ENCODE results near the gene STYX. TPM values are rescaled to one million over a fixed set of nuclear protein-coding genes. Genes with fewer than 3 reads are reported as not detected.
A peak's percentile ranks its signal among the peaks of the same experiment; 100 is the strongest.

STYX gene
- total and polyA plus RNA-seq, 10 of the 15 experiments (the other 5 are each of a cell fraction or from before 2014, with no cell fraction given), result 5.0 to 15.3 (median 9.5) TPM

DNA sequence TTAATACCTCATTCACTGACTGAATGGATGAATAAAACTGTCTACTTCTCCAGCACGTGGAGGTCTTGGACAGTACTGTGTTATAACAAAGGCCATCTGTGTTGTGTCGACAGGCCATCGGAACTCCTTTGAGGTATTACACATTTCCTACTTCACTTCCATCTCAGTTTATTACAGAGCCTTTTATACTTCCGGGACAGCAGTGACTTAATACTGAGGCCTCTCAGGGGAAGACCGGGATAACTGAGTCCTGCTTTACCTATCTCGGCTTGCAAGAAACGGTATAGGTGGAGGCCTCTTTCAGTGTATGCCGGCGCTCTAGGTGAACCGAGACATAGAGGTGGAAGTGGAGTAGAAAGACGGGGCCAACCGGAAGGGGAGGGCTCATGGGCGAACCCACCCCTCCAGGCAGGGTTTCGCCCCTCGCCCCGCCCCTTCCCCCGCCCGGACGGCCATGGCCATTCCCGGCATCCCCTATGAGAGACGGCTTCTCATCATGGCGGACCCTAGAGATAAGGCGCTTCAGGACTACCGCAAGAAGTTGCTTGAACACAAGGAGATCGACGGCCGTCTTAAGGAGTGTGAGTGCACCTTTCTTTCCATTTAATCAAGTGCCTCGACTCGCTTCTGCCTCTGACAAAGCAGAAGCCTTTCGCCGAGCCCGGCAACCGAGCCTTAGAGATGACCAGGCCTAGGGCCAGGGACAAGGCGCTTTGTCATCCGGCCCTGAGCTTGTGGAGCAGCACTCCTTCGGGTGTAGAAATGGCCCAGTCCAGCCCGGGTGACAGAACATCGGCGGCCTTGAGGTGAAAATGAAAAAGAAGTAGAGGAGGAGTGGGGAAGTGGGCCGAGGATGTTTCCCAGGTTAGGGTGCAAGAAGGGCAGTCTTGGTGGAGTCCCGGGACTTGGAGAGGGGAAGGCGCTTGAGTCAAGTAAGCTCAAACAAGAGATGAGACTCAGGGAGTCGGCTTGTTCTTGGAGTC lies 23.0 kb upstream of the STYX start, which contains the start of gene PSMC6 (continued):
- peak in 1 of 2 experiments; percentile 42; a peak in 1 of 4 replicates for TF ChIP-seq ETV6 (conservative IDR thresholded peaks at IDR 0.05 in 1 of 2, IDR thresholded peaks at IDR 0.05 in 1 of 2; ENCODE audit: borderline replicate concordance in 1 of 2, low read depth in 1 of 2)
- TF ChIP-seq ASH2L (IDR thresholded peaks at IDR 0.05; ENCODE audit: borderline replicate concordance, low read depth), result no peak
- TF ChIP-seq, protein P1, sequence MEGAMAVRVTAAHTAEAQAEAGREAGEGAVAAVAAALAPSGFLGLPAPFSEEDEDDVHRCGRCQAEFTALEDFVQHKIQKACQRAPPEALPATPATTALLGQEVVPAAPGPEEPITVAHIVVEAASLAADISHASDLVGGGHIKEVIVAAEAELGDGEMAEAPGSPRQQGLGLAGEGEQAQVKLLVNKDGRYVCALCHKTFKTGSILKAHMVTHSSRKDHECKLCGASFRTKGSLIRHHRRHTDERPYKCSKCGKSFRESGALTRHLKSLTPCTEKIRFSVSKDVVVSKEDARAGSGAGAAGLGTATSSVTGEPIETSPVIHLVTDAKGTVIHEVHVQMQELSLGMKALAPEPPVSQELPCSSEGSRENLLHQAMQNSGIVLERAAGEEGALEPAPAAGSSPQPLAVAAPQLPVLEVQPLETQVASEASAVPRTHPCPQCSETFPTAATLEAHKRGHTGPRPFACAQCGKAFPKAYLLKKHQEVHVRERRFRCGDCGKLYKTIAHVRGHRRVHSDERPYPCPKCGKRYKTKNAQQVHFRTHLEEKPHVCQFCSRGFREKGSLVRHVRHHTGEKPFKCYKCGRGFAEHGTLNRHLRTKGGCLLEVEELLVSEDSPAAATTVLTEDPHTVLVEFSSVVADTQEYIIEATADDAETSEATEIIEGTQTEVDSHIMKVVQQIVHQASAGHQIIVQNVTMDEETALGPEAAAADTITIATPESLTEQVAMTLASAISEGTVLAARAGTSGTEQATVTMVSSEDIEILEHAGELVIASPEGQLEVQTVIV (IDR thresholded peaks at IDR 0.05; ENCODE audit: borderline replicate concordance, partially characterized antibody), result no peak
- TF ChIP-seq, protein P2, sequence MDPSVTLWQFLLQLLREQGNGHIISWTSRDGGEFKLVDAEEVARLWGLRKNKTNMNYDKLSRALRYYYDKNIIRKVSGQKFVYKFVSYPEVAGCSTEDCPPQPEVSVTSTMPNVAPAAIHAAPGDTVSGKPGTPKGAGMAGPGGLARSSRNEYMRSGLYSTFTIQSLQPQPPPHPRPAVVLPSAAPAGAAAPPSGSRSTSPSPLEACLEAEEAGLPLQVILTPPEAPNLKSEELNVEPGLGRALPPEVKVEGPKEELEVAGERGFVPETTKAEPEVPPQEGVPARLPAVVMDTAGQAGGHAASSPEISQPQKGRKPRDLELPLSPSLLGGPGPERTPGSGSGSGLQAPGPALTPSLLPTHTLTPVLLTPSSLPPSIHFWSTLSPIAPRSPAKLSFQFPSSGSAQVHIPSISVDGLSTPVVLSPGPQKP (IDR thresholded peaks at IDR 0.05; ENCODE audit: low read depth, low read length), result peak; percentile 17; the same call in 1 of the 2 replicates
- TF ChIP-seq ZBED1 (IDR thresholded peaks at IDR 0.05; ENCODE audit: borderline replicate concordance), result no peak; the same call in 1 of the 2 replicates
- TF ChIP-seq BHLHE40 (IDR thresholded peaks at IDR 0.05; ENCODE audit: borderline replicate concordance in 1 of 2, low read depth in 2 of 2, low read length in 1 of 2), result peak in 1 of 2 experiments; percentile 5; a peak in 1 of 4 replicates
- no peak for TF ChIP-seq ESRRA (IDR thresholded peaks at IDR 0.05; ENCODE audit: low read length)
- TF ChIP-seq, protein P3, sequence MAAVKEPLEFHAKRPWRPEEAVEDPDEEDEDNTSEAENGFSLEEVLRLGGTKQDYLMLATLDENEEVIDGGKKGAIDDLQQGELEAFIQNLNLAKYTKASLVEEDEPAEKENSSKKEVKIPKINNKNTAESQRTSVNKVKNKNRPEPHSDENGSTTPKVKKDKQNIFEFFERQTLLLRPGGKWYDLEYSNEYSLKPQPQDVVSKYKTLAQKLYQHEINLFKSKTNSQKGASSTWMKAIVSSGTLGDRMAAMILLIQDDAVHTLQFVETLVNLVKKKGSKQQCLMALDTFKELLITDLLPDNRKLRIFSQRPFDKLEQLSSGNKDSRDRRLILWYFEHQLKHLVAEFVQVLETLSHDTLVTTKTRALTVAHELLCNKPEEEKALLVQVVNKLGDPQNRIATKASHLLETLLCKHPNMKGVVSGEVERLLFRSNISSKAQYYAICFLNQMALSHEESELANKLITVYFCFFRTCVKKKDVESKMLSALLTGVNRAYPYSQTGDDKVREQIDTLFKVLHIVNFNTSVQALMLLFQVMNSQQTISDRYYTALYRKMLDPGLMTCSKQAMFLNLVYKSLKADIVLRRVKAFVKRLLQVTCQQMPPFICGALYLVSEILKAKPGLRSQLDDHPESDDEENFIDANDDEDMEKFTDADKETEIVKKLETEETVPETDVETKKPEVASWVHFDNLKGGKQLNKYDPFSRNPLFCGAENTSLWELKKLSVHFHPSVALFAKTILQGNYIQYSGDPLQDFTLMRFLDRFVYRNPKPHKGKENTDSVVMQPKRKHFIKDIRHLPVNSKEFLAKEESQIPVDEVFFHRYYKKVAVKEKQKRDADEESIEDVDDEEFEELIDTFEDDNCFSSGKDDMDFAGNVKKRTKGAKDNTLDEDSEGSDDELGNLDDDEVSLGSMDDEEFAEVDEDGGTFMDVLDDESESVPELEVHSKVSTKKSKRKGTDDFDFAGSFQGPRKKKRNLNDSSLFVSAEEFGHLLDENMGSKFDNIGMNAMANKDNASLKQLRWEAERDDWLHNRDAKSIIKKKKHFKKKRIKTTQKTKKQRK (IDR thresholded peaks at IDR 0.05; ENCODE audit: low read depth, low read length), result no peak
- no peak for TF ChIP-seq RELA (IDR thresholded peaks at IDR 0.05; ENCODE audit: borderline replicate concordance, partially characterized antibody)
- TF ChIP-seq POLR2A (IDR thresholded peaks at IDR 0.05; ENCODE audit: low read depth, low read length), result peak; percentile 91
- no peak for TF ChIP-seq HDAC2 (IDR thresholded peaks at IDR 0.05)
- TF ChIP-seq, protein P4, sequence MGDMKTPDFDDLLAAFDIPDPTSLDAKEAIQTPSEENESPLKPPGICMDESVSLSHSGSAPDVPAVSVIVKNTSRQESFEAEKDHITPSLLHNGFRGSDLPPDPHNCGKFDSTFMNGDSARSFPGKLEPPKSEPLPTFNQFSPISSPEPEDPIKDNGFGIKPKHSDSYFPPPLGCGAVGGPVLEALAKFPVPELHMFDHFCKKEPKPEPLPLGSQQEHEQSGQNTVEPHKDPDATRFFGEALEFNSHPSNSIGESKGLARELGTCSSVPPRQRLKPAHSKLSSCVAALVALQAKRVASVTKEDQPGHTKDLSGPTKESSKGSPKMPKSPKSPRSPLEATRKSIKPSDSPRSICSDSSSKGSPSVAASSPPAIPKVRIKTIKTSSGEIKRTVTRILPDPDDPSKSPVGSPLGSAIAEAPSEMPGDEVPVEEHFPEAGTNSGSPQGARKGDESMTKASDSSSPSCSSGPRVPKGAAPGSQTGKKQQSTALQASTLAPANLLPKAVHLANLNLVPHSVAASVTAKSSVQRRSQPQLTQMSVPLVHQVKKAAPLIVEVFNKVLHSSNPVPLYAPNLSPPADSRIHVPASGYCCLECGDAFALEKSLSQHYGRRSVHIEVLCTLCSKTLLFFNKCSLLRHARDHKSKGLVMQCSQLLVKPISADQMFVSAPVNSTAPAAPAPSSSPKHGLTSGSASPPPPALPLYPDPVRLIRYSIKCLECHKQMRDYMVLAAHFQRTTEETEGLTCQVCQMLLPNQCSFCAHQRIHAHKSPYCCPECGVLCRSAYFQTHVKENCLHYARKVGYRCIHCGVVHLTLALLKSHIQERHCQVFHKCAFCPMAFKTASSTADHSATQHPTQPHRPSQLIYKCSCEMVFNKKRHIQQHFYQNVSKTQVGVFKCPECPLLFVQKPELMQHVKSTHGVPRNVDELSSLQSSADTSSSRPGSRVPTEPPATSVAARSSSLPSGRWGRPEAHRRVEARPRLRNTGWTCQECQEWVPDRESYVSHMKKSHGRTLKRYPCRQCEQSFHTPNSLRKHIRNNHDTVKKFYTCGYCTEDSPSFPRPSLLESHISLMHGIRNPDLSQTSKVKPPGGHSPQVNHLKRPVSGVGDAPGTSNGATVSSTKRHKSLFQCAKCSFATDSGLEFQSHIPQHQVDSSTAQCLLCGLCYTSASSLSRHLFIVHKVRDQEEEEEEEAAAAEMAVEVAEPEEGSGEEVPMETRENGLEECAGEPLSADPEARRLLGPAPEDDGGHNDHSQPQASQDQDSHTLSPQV (IDR thresholded peaks at IDR 0.05), result no peak
- TF ChIP-seq DPF2 (IDR thresholded peaks at IDR 0.05), result no peak

Data from GM12878 (cell line).